Measurements from ENCODE around the gene TGFBR3.

Gene TGFBR3

DNA sequence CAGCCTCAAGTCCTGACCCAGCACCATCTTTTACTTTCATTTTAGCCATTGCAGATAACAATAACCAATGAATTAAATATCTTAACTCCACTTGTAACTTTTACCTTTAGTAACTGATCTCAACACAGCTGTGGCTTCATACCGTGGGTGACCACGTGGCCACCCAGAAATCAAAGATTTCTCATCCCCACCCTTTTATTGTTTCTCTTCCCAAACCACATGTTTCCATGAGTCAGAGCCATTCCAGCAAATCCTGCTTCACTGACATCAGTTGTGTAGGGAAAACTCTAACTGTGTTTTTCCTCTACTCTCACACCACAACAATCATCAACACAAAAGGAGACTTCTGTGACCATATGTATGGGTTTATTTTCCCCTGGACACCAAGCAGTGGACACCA, 38.2 kb upstream of the TGFBR3 start:
- no peak overlapping the region for H2AFZ ChIP-seq (ENCODE audit: low read depth, low read length)

DNA sequence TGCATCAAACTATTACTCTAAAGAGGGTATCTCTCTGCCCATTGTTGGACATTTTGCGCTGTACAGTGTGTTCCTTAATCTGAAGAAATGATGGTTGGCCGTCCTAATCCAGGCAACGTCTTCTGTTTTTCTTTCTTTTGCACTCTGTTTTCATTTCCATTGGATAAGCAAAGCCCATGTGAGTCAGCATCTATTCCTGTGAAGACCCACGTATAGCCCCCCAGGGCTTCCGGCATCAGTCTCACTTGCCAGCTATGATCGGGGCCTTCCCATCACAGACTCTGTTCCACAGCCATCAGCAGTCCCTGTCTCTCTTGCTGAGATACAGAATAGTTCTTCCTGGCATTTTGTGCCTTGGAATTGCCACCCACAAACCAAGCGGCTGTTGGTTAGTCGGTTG, 34.0 kb upstream of the TGFBR3 start:
- Histone ChIP-seq H3K79me2 (ENCODE audit: low read length) (no peaks in the 10 kb centered on the region), H3K36me3 (replicated peaks; ENCODE audit: low read depth, low read length) (no peaks in the 10 kb centered on the region), H4K20me1 (ENCODE audit: insufficient read depth, low read length) (no peaks in the 10 kb centered on the region), H3K9ac (ENCODE audit: low read length) (no peak overlapping the region), H3K9me3 (ENCODE audit: insufficient read depth, low read length) (no peaks in the 10 kb centered on the region), H3K4me3 (ENCODE audit: low read length) (no peak overlapping the region), H2AFZ (ENCODE audit: low read depth, low read length) (no peak overlapping the region), H3K27me3 (ENCODE audit: low read depth, low read length) (no peaks in the 10 kb centered on the region), H3K27ac (ENCODE audit: low read length) (no peak overlapping the region), H3K4me1 (ENCODE audit: low read length) (no peaks in the 10 kb centered on the region), H3K4me2 (ENCODE audit: low read length) (no peak overlapping the region)
- TF ChIP-seq EZH2phosphoT487 (IDR thresholded peaks at IDR 0.05; ENCODE audit: low read depth) = no peak
- TF ChIP-seq, protein P1, sequence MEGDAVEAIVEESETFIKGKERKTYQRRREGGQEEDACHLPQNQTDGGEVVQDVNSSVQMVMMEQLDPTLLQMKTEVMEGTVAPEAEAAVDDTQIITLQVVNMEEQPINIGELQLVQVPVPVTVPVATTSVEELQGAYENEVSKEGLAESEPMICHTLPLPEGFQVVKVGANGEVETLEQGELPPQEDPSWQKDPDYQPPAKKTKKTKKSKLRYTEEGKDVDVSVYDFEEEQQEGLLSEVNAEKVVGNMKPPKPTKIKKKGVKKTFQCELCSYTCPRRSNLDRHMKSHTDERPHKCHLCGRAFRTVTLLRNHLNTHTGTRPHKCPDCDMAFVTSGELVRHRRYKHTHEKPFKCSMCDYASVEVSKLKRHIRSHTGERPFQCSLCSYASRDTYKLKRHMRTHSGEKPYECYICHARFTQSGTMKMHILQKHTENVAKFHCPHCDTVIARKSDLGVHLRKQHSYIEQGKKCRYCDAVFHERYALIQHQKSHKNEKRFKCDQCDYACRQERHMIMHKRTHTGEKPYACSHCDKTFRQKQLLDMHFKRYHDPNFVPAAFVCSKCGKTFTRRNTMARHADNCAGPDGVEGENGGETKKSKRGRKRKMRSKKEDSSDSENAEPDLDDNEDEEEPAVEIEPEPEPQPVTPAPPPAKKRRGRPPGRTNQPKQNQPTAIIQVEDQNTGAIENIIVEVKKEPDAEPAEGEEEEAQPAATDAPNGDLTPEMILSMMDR (IDR thresholded peaks at IDR 0.05; ENCODE audit: low read depth, low read length) = no peak

More for the DNA sequence above, 38.2 kb upstream of the TGFBR3 start:
- Histone ChIP-seq H3K79me2 (ENCODE audit: low read length) (no peaks in the 10 kb centered on the region), H3K4me1 (ENCODE audit: low read length) (no peaks in the 10 kb centered on the region), H3K27ac (ENCODE audit: low read length) (no peak overlapping the region), H3K9ac (ENCODE audit: low read length) (no peak overlapping the region), H3K9me3 (ENCODE audit: insufficient read depth, low read length) (no peaks in the 10 kb centered on the region), H4K20me1 (ENCODE audit: insufficient read depth, low read length) (no peaks in the 10 kb centered on the region), H3K4me2 (ENCODE audit: low read length) (no peak overlapping the region), H3K36me3 (replicated peaks; ENCODE audit: low read depth, low read length) (no peaks in the 10 kb centered on the region), H3K4me3 (ENCODE audit: low read length) (no peak overlapping the region), H3K27me3 (ENCODE audit: low read depth, low read length) (no peaks in the 10 kb centered on the region)
- no peak for TF ChIP-seq EZH2phosphoT487 (IDR thresholded peaks at IDR 0.05; ENCODE audit: low read depth)
- TF ChIP-seq, protein P1 (IDR thresholded peaks at IDR 0.05; ENCODE audit: low read depth, low read length) = no peak

DNA sequence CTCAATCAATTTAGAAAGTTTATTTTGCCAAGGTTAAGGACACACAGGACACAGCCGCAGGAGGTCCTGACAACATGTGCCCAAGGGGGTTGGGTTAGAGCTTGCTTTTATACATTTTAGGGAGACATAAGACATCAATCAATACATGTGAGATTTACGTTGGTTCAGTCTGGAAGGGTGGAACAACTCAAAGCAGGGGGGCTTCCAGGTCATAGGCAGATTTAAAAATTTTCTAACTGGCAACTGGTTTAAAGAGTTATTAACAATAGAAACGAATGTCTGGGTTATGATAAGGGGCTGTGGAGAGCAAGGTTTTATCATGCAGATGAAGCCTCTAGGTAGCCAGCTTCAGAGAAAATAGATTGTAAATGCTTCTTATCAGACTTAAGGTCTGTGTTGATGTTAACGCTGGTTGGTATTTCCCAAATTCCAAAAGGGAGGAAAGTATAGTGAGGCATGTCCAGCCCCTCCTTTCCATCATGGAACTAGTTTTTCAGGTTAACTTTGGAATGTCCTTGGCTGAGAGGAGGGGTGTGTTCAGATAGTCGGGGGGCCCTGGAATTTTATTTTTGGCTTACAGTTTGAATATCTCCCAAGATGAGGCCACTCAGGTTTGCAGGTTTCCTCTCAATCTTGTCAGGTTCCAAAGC, 31.0 kb upstream of the TGFBR3 start:
- TF ChIP-seq, protein P1 (IDR thresholded peaks at IDR 0.05; ENCODE audit: low read depth, low read length) = no peak
- no peak for TF ChIP-seq EZH2phosphoT487 (IDR thresholded peaks at IDR 0.05; ENCODE audit: low read depth)
- H3K9me3 ChIP-seq (ENCODE audit: insufficient read depth, low read length) = no peaks in the 10 kb centered on the region
- H3K27me3 ChIP-seq (ENCODE audit: low read depth, low read length) = no peaks in the 10 kb centered on the region
- H3K4me1 ChIP-seq (ENCODE audit: low read length) = no peaks in the 10 kb centered on the region
- H3K27ac ChIP-seq (ENCODE audit: low read length) = no peak overlapping the region
- H3K4me3 ChIP-seq (ENCODE audit: low read length) = no peak overlapping the region
- H4K20me1 ChIP-seq (ENCODE audit: insufficient read depth, low read length) = no peaks in the 10 kb centered on the region
- no peak overlapping the region for H3K4me2 ChIP-seq (ENCODE audit: low read length)
- no peak overlapping the region for H3K9ac ChIP-seq (ENCODE audit: low read length)
- no peaks in the 10 kb centered on the region for H3K79me2 ChIP-seq (ENCODE audit: low read length)
- H2AFZ ChIP-seq (ENCODE audit: low read depth, low read length) = no peak overlapping the region
- no peaks in the 10 kb centered on the region for H3K36me3 ChIP-seq (replicated peaks; ENCODE audit: low read depth, low read length)

DNA sequence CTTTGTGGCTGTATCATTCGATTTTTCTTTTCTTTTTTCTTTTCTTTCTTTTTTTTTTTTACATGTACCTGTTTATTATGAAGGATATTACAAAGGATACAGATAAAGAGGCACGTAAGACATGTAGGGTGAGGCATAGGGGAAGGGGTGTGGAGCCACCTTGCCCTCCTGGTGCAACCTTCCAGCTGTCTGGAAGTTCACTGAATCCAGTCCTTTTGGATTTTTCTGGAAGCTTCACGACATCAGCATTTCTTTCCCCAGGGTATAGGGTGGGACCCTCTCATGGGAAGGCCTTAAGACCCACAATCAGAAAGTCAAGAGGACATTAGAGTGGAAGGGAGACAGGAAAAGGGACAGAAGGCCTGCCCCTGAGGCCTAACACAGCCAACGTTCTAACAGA, 30.1 kb upstream of the TGFBR3 start:
- H2AFZ ChIP-seq (ENCODE audit: low read depth, low read length) = no peak overlapping the region
- no peaks in the 10 kb centered on the region for H4K20me1 ChIP-seq (ENCODE audit: insufficient read depth, low read length)

More for the DNA sequence above, 30.1 kb upstream of the TGFBR3 start:
- Histone ChIP-seq H3K27ac (ENCODE audit: low read length) (no peak overlapping the region), H3K4me2 (ENCODE audit: low read length) (no peak overlapping the region), H3K79me2 (ENCODE audit: low read length) (no peaks in the 10 kb centered on the region), H3K4me3 (ENCODE audit: low read length) (no peak overlapping the region), H3K36me3 (replicated peaks; ENCODE audit: low read depth, low read length) (no peaks in the 10 kb centered on the region), H3K27me3 (ENCODE audit: low read depth, low read length) (no peaks in the 10 kb centered on the region), H3K4me1 (ENCODE audit: low read length) (no peaks in the 10 kb centered on the region), H3K9me3 (ENCODE audit: insufficient read depth, low read length) (no peaks in the 10 kb centered on the region), H3K9ac (ENCODE audit: low read length) (no peak overlapping the region)
- TF ChIP-seq, protein P1 (IDR thresholded peaks at IDR 0.05; ENCODE audit: low read depth, low read length) = no peak
- no peak for TF ChIP-seq EZH2phosphoT487 (IDR thresholded peaks at IDR 0.05; ENCODE audit: low read depth)

Measured in OCI-LY3 (cell line).